KOPT-K1 (cell line): ENCODE results near the gene NUDT14.

Source experiments
- H3K27ac ChIP-seq: fragments of 200-600 bp; sonication (generic); 2 replicates; pipeline ENCODE4 v1.5.1; 2016; ENCODE audit warnings: antibody characterized with exemption, mild to moderate bottlenecking, low read depth, low read length; ENCODE audit not compliant: poor library complexity, severe bottlenecking
- H3K36me3 ChIP-seq: fragments of 200-600 bp; sonication (generic); 2 replicates; pipeline ENCODE4 v1.5.1; 2017; ENCODE audit warnings: antibody characterized with exemption, mild to moderate bottlenecking, low read length, moderate library complexity; ENCODE audit not compliant: insufficient read depth
- H3K9me3 ChIP-seq: fragments of 200-600 bp; sonication (generic); 2 replicates; pipeline ENCODE4 v1.5.1; 2017; ENCODE audit warnings: antibody characterized with exemption, low read length, mild to moderate bottlenecking; ENCODE audit not compliant: insufficient read depth, poor library complexity, severe bottlenecking

NUDT14 gene

GRCh38 chr14:105166571-105167302, 14.4 kb downstream of the NUDT14 start:
- no peak overlapping the region for H3K27ac ChIP-seq
- no peaks in the 10 kb centered on the region for H3K36me3 ChIP-seq
- H3K9me3 ChIP-seq, result no peaks in the 10 kb centered on the region

- Histone ChIP-seq H3K27ac (no peak overlapping the region), H3K36me3 (no peaks in the 10 kb centered on the region), H3K9me3 (no peaks in the 10 kb centered on the region)
Measured at GRCh38 chr14:105165761-105166485, 15.2 kb downstream of the NUDT14 start.

- no peak overlapping the region for H3K27ac ChIP-seq
- no peaks in the 10 kb centered on the region for H3K36me3 ChIP-seq
Measured at GRCh38 chr14:105165134-105165704, 15.9 kb downstream of the NUDT14 start.

GRCh38 chr14:105163040-105163742, 17.9 kb downstream of the NUDT14 start:
- H3K36me3 ChIP-seq, result no peaks in the 10 kb centered on the region
- no peaks in the 10 kb centered on the region for H3K9me3 ChIP-seq
- no peak overlapping the region for H3K27ac ChIP-seq

More at GRCh38 chr14:105165134-105165704, 15.9 kb downstream of the NUDT14 start:
- no peaks in the 10 kb centered on the region for H3K9me3 ChIP-seq

- H3K27ac ChIP-seq, result no peak overlapping the region
- H3K9me3 ChIP-seq, result no peaks in the 10 kb centered on the region
- H3K36me3 ChIP-seq, result no peaks in the 10 kb centered on the region
Measured at GRCh38 chr14:105162669-105162979, 18.5 kb downstream of the NUDT14 start.

- Histone ChIP-seq H3K36me3 (no peaks in the 10 kb centered on the region), H3K9me3 (no peaks in the 10 kb centered on the region), H3K27ac (no peak overlapping the region)
Measured at GRCh38 chr14:105161964-105162668, 19.0 kb downstream of the NUDT14 start.

- no peak overlapping the region for H3K27ac ChIP-seq
- no peaks in the 10 kb centered on the region for H3K36me3 ChIP-seq
- H3K9me3 ChIP-seq, result no peaks in the 10 kb centered on the region
Measured at GRCh38 chr14:105161309-105161708, 19.8 kb downstream of the NUDT14 start.

GRCh38 chr14:105160776-105161175, 20.3 kb downstream of the NUDT14 start:
- Histone ChIP-seq H3K36me3 (no peaks in the 10 kb centered on the region), H3K27ac (no peak overlapping the region)

GRCh38 chr14:105159344-105159743, 21.8 kb downstream of the NUDT14 start:
- no peaks in the 10 kb centered on the region for H3K36me3 ChIP-seq
- no peak overlapping the region for H3K27ac ChIP-seq
- H3K9me3 ChIP-seq, result no peaks in the 10 kb centered on the region

More at GRCh38 chr14:105160776-105161175, 20.3 kb downstream of the NUDT14 start:
- H3K9me3 ChIP-seq, result no peaks in the 10 kb centered on the region

GRCh38 chr14:105158794-105159193, 22.3 kb downstream of the NUDT14 start:
- H3K36me3 ChIP-seq, result no peaks in the 10 kb centered on the region
- no peaks in the 10 kb centered on the region for H3K9me3 ChIP-seq
- H3K27ac ChIP-seq, result no peak overlapping the region

GRCh38 chr14:105157872-105158271, 23.2 kb downstream of the NUDT14 start:
- Histone ChIP-seq H3K9me3 (no peaks in the 10 kb centered on the region), H3K27ac (no peak overlapping the region), H3K36me3 (no peaks in the 10 kb centered on the region)

- no peak overlapping the region for H3K27ac ChIP-seq
- H3K36me3 ChIP-seq, result no peaks in the 10 kb centered on the region
- H3K9me3 ChIP-seq, result no peaks in the 10 kb centered on the region
Measured at GRCh38 chr14:105156414-105157375, 24.4 kb downstream of the NUDT14 start.

GRCh38 chr14:105155681-105156413, 25.3 kb downstream of the NUDT14 start:
- Histone ChIP-seq H3K36me3 (no peaks in the 10 kb centered on the region), H3K9me3 (no peaks in the 10 kb centered on the region), H3K27ac (no peak overlapping the region)
